NCI-H2107 treated with DMSO at 0.1 percent for 48 hours (cell line): ENCODE data around the gene CFAP97.
"Not testable (repeated sequence)": the region's sequence is repeated elsewhere in the genome, so short reads cannot be mapped to it uniquely, and the experiment has no call there.

Experiments
- DNase-seq: peaks from one replicate; lab custom pipeline; 2025; ENCODE audit not compliant: unreplicated experiment; lab: John Stamatoyannopoulos, UW

CFAP97 gene

DNA sequence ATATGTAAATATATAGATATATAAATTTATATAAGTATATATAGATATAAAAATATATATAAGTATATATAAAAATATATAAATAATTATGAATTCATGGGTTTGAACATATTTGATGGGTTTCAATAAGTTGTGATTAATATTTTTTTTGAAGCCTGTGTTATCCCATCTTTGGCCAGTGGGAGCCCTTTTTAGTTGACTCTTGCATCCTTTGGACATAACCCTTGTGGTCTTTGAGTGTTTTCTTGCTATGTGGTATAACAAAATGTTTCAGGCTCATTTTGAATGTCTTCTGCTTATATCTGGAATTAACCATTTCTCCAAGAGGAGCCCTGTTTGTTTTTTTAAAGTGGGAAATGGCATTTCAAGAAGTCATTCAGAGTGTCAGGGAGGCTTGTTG is 20.8 kb upstream of the CFAP97 start:
- no peak for DNase-seq

GRCh38 chr4:185222598-185222997 is 18.8 kb upstream of the CFAP97 start:
- no peak for DNase-seq

- DNase-seq, result no peak
Measured at GRCh38 chr4:185221912-185222311, 18.1 kb upstream of the CFAP97 start.

DNA sequence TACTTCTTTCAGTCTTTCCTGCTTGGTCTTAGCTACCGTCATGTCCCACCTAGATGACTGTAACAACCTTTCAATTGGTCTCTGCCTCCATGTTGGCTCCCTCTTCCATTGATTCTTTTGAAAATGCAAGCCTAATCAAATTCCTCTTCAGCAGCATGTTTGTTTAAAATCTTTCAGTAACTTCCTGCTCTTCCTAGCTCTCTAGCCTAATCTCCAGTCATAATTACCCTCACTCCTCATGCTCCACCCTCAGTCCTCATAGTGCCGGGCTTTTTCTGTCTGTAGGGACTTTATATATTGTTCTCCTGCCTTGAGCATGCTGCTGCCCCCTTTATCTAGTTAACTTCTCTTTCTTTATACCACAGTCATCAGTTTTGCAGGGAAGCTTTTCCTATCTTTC is 17.7 kb upstream of the CFAP97 start:
- DNase-seq, result no peak

GRCh38 chr4:185219551-185220344 is 15.9 kb upstream of the CFAP97 start:
- DNase-seq, result no peak

GRCh38 chr4:185218312-185218711 is 14.5 kb upstream of the CFAP97 start:
- DNase-seq, result no peak

DNA sequence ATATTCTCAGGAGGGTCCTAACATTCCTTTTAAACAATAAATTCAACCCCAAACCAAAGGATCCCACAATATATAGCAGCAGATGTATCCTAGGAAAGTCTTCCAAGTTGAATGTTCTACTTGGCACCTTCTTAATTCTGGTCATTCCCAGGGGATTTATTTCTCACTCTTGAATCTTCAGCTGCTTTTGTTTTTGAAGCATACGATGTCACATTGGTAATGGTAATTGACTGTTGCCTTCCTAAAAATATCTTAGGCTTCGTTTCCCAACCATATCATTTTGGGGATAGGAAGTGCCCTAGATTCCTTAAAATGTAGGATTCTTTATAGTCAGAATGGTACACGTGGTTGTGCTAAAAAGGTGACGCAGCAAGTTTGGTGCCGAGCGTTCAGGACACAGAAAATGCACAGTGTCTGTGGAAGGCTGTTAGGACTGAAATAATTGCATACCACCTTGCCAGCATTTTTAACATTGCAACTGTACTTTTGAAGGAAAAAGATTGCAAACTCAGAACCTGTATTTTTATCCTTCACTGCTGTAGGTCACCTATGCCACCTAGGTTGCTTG is 13.7 kb upstream of the CFAP97 start:
- no peak for DNase-seq

GRCh38 chr4:185215261-185215660 is 11.5 kb upstream of the CFAP97 start:
- DNase-seq, result no peak

DNA sequence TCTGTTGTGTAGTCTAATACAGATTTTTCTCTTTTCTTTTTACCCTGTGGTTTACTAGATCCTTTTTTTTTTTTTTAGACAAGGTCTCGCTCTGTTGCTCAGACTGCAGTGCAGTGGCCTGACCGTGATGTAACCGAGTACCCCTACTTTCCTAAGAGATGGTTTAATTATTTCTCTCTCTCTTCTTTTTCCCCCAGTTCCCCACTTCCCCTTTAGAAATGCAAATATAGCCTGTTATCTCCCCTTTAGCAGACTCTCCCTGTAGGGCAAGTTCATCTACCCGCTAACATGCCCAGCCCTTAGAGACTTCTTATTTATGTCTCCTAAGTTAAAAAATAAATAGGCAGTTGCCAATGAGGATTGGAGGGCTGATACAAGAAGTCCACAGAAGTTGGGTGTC is 10.1 kb upstream of the CFAP97 start:
- no peak for DNase-seq

GRCh38 chr4:185212581-185212980 is 8.8 kb upstream of the CFAP97 start:
- no peak for DNase-seq

DNA sequence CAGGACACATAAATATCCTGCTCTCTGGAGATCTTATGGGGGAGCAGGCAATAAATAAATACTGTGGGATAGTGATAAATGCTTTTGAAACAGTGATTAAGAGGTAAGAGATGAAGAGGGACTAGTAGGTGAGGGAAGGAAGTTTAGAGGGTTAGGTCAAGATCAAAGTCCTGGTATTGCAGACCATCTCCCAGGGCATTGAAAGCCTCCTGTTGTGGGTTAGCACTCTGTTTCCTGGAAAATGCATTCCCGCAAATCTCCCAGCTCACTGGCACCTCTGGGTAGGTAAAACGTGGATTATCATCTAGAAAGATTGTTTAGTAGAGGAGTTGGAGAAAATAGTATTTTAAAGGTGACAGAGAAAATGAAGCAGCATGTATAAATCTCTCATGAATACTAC is 7.8 kb upstream of the CFAP97 start:
- no peak for DNase-seq

DNA sequence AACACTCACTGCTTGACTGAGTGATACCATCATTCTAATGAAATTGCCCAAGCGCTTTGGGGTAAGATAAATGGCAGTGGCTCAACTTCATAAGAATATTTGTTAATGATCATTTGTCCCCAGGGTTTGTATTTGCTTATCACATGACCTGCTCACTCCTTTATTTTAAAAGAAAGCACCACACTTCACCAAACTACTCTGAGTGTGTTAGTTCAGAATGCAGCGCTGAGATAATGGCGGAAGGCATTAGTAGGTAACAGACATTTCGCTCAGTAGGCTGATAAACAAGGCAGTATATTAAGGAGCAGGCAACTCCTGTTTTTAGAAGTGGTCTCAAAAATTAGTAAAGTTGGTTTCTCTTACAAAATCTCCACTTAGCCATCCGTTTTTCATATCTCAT is 7.2 kb upstream of the CFAP97 start:
- no peak for DNase-seq

GRCh38 chr4:185210102-185210981 is 6.5 kb upstream of the CFAP97 start:
- no peak for DNase-seq

GRCh38 chr4:185209852-185210101 is 6.0 kb upstream of the CFAP97 start:
- not testable (repeated sequence) for DNase-seq

DNA sequence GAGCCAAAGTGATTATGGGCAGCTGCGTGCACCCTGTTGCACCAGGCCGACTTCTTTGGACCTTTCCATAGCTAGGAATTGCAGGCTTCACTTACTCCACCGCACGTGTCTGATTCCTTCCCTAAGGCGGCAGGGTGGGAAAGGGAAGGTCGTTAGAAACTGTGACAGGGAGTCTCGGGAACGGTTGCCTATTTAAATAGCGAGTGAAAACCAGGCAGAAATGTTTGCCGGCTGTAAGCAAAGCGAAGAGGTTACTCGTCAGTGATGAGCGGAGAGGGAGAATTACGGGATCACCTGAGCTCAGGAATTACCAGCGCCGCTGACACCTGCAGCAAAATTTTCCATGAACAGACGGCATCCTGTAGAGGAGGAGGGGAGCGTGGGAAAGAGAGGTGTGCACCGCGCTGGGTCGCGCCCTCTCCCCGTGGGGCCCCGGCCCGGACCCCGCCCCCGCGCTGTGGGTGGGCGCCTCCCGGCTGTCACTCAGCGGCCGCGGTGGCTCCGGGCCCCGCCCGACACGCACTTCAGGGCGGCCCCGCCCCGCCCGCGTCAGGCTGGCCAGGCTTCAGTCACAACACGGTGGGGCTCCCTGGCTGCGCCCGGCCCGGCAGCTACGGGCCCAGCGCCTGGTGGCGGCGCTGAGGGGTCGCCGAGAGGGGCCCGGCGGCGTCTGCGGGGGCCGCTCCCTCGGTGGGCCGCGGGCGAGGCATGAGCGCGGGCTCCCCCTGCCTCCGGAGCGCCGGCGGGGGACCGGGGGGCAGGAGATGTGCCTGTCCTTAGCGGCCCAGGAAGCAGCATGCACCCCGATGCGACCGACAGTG is 5.4 kb upstream of the CFAP97 start, which contains the start of gene SNX25:
Gene SNX25 (plus strand): TSS at position 568 of the 821 bp plus-strand sequence. CDS start 229 bp downstream, at position 797.
- DNase-seq, result peak; percentile 45

GRCh38 chr4:185207466-185207865 is 3.7 kb upstream of the CFAP97 start:
- no peak for DNase-seq

- DNase-seq, result no peak
Measured at GRCh38 chr4:185205697-185206342, 2.0 kb upstream of the CFAP97 start.

DNA sequence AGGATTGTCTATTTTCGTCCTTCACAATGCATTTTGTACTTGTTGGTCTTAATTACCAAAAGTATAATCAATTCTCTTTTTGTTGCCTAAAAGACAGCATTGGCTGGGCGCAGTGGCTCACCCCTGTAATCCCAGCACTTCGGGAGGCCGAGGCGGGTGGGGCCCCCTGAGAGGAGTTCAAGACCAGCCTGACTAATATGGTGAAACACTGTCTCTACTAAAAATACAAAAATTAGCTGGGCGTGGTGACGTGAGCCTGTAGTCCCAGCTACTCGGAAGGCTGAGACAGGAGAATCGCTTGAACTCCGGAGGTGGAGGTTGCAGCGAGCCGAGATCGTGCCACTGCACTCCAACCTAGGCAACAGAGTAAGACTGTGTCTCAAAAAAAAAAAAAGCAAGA is 1.3 kb upstream of the CFAP97 start:
- DNase-seq, result not testable (repeated sequence)

DNA sequence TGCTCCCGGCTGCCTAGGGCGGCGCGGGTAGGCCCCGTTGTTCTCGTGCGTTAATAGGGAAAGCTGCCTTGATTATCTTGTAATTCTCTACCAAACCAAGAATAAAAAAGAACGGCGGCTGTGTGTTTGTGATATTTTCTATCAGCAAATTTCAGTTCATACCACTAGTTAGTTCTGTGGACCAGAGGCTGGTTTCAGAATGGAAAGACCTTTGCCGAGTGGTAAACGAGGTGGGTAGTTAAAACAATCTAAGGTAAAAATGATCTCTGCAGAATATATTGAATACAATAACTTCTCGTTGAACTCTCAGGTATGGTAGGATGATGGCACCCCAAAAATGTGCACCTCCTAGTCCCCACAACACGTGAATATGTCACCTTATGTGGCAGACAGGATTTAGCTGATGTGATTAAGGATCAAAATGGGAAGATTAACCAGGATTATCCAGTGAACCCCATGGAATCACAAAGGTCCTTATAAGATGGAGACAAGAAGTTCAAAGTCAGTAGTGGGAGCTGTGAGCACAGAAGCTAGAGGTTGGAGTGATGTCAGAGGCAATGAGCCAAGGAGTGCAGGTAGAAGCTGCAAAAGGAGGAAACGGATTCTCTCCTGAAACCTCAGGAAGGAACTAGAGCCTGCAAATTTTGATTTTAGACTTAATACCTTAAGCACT is 574 bp upstream of the CFAP97 start:
- no peak for DNase-seq

GRCh38 chr4:185202984-185203485 is 765 bp downstream of the CFAP97 start:
- no peak for DNase-seq
